ENCODE results near the gene ZNF576.

GRCh38 chr19:43569657-43570056 lies 26.7 kb upstream of the ZNF576 start:
- TF ChIP-seq, protein P1, sequence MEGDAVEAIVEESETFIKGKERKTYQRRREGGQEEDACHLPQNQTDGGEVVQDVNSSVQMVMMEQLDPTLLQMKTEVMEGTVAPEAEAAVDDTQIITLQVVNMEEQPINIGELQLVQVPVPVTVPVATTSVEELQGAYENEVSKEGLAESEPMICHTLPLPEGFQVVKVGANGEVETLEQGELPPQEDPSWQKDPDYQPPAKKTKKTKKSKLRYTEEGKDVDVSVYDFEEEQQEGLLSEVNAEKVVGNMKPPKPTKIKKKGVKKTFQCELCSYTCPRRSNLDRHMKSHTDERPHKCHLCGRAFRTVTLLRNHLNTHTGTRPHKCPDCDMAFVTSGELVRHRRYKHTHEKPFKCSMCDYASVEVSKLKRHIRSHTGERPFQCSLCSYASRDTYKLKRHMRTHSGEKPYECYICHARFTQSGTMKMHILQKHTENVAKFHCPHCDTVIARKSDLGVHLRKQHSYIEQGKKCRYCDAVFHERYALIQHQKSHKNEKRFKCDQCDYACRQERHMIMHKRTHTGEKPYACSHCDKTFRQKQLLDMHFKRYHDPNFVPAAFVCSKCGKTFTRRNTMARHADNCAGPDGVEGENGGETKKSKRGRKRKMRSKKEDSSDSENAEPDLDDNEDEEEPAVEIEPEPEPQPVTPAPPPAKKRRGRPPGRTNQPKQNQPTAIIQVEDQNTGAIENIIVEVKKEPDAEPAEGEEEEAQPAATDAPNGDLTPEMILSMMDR (IDR thresholded peaks at IDR 0.05): no peak
- TF ChIP-seq POLR2AphosphoS5 (IDR thresholded peaks at IDR 0.05; ENCODE audit: low read depth, low read length) (no peak), TCF7L2 (IDR thresholded peaks at IDR 0.05; ENCODE audit: low read depth, low read length) (no peak), SIN3A (IDR thresholded peaks at IDR 0.05; ENCODE audit: borderline replicate concordance, insufficient read depth, low read depth, low read length) (no peak)
- TF ChIP-seq, protein P2, sequence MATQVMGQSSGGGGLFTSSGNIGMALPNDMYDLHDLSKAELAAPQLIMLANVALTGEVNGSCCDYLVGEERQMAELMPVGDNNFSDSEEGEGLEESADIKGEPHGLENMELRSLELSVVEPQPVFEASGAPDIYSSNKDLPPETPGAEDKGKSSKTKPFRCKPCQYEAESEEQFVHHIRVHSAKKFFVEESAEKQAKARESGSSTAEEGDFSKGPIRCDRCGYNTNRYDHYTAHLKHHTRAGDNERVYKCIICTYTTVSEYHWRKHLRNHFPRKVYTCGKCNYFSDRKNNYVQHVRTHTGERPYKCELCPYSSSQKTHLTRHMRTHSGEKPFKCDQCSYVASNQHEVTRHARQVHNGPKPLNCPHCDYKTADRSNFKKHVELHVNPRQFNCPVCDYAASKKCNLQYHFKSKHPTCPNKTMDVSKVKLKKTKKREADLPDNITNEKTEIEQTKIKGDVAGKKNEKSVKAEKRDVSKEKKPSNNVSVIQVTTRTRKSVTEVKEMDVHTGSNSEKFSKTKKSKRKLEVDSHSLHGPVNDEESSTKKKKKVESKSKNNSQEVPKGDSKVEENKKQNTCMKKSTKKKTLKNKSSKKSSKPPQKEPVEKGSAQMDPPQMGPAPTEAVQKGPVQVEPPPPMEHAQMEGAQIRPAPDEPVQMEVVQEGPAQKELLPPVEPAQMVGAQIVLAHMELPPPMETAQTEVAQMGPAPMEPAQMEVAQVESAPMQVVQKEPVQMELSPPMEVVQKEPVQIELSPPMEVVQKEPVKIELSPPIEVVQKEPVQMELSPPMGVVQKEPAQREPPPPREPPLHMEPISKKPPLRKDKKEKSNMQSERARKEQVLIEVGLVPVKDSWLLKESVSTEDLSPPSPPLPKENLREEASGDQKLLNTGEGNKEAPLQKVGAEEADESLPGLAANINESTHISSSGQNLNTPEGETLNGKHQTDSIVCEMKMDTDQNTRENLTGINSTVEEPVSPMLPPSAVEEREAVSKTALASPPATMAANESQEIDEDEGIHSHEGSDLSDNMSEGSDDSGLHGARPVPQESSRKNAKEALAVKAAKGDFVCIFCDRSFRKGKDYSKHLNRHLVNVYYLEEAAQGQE (IDR thresholded peaks at IDR 0.05; ENCODE audit: insufficient read depth in 1 of 2, low read depth in 2 of 2, low read length in 1 of 2): no peak
